ENCODE measurements around the gene ADAMTS20. TPM values are rescaled to one million over a fixed set of nuclear protein-coding genes. Genes with fewer than 3 reads are reported as not detected.
"Not testable (repeated sequence)": the region's sequence is repeated elsewhere in the genome, so short reads cannot be mapped to it uniquely, and the experiment has no call there.

The ADAMTS20 gene
- total RNA-seq, 1 donor from 2014 or later, result not detected

DNA sequence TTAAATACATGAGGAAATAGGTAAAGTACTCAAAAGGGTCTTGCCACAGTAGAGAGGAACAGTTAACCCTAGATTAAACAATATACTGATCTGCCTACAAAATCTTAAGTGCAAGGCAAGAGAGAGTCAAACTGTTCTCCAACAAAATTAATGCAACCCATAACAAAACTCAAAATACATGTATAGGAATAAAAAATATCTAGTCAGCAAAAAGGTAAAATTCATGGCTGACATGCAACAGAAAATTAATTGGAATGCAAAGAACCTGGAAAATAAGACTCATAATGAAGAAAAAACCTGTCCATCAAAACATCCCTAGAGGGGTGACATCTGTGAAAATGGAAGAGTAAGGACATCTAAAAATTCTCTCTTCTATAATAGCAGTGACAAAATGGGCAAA is 173.6 kb downstream of the ADAMTS20 start:
- Histone ChIP-seq H3K27me3 (no peaks in the 10 kb centered on the region), H3K4me3 (no peak overlapping the region), H3K27ac (no peak overlapping the region), H3K36me3 (no peaks in the 10 kb centered on the region), H3K4me1 (no peaks in the 10 kb centered on the region), H3K9me3 (no peaks in the 10 kb centered on the region)
- intact Hi-C loops (cut with DNase I), result no loop called here
- DNase-seq (ENCODE audit: extremely low spot score in 2 of 2), result no peak
- TF ChIP-seq POLR2A (IDR thresholded peaks at IDR 0.05), result no peak

DNA sequence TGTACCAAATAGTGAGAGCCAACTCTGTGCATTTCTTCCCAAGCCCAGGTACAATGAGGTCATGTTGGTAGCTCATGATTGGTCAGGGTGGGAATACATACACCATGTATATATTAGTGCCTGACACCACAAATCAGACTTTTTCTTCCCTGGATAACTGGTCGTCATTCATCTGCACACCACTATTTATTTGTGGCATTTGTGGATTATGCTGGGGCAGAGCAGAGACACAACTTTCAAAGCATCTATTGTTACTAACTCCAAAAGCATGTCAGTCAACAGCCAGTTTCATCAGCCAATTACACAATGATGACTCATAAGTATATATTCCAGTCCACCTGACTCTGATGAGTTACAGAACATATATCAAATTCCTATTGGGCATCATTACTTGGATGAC is 181.7 kb downstream of the ADAMTS20 start:
- TF ChIP-seq POLR2AphosphoS5 (IDR thresholded peaks at IDR 0.05; ENCODE audit: insufficient read depth in 1 of 2, low read depth in 1 of 2) (no peak), POLR2A (IDR thresholded peaks at IDR 0.05) (no peak)
- TF ChIP-seq, protein P1, sequence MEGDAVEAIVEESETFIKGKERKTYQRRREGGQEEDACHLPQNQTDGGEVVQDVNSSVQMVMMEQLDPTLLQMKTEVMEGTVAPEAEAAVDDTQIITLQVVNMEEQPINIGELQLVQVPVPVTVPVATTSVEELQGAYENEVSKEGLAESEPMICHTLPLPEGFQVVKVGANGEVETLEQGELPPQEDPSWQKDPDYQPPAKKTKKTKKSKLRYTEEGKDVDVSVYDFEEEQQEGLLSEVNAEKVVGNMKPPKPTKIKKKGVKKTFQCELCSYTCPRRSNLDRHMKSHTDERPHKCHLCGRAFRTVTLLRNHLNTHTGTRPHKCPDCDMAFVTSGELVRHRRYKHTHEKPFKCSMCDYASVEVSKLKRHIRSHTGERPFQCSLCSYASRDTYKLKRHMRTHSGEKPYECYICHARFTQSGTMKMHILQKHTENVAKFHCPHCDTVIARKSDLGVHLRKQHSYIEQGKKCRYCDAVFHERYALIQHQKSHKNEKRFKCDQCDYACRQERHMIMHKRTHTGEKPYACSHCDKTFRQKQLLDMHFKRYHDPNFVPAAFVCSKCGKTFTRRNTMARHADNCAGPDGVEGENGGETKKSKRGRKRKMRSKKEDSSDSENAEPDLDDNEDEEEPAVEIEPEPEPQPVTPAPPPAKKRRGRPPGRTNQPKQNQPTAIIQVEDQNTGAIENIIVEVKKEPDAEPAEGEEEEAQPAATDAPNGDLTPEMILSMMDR (IDR thresholded peaks at IDR 0.05), result no peak
- Histone ChIP-seq H3K36me3 (no peaks in the 10 kb centered on the region), H3K27ac (no peak overlapping the region), H3K4me1 (no peaks in the 10 kb centered on the region), H3K4me3 (no peak overlapping the region), H3K27me3 (no peaks in the 10 kb centered on the region), H3K9me3 (no peaks in the 10 kb centered on the region)
- DNase-seq (ENCODE audit: extremely low spot score in 2 of 2), result no peak
- intact Hi-C loops (cut with DNase I), result no loop called here

DNA sequence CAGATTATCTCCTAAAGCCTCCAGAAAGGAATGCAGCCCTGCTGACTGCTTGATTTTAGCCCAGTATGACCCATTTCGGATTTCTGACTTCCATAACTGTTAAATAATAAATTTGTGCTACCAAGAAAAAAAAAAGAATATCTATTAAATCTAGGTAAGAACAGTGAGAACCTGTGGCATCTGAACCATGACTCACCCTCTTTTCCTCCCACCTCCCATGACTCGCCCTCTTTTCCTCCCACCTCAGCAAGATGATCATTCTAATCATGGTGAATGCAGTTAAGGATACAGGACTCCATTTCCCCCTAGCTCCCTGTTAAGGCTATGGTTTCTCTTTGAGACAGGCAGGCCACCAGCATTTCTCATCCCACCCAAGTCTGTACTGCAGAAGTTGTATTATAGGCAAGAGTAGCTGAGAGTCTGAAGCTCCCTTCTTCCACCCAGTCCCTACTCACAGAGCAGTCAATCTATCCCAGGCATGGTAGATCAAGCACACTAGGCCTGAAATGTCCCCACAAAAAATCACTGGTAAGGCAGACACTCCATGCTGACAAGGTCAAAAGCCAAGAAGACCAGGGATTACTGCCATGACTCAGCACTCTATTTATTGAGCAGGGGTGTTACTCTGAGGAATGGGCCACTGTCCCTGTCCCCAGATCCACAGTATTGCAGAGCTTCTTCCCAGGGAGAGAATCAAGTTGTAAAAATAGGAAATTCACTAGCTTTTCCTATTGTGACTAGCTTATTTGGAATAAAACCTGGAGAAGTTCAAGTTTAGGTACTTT is 188.9 kb downstream of the ADAMTS20 start:
- DNase-seq (ENCODE audit: extremely low spot score in 2 of 2), result no peak
- TF ChIP-seq POLR2AphosphoS5 (IDR thresholded peaks at IDR 0.05; ENCODE audit: insufficient read depth in 1 of 2, low read depth in 1 of 2) (no peak), POLR2A (IDR thresholded peaks at IDR 0.05) (no peak)
- TF ChIP-seq, protein P1 (IDR thresholded peaks at IDR 0.05), result no peak

DNA sequence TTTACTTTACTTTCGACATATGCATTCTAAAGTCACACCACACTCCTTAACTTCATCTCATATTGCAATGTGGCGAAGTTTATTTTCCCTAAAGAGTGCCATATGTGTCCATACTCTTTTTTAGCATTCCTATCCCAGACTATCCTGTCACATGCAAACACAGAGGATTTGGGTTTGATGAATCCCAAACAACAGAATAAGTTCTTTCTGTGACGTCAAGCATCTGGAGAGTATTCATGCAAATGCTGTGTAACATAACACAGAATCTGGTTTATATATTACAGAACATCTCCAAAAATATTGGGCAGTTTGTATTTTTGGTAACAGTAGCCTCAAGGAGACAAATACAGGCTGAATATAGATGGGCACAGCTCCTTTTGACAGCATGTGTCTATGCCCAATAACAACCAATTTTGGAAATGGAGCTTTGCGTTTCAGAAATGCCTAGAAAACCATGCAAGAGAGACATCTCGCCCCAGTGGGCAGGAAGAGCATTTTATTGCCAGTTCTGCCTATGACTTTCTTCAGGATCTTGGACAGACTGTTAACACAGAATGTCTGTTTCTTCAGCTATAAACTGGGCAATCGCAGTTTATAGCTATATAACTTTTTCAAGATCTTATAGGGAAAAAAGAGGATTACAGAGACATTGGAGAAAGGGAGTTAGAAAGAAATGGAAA is 190.8 kb downstream of the ADAMTS20 start:
- Histone ChIP-seq H3K27me3 (no peaks in the 10 kb centered on the region), H3K36me3 (no peaks in the 10 kb centered on the region), H3K9me3 (no peaks in the 10 kb centered on the region), H3K4me3 (no peak overlapping the region), H3K27ac (no peak overlapping the region), H3K4me1 (no peaks in the 10 kb centered on the region)
- TF ChIP-seq POLR2AphosphoS5 (IDR thresholded peaks at IDR 0.05; ENCODE audit: insufficient read depth in 1 of 2, low read depth in 1 of 2), result no peak
- TF ChIP-seq POLR2A (IDR thresholded peaks at IDR 0.05), result no peak
- TF ChIP-seq, protein P1 (IDR thresholded peaks at IDR 0.05), result no peak
- DNase-seq (ENCODE audit: extremely low spot score in 2 of 2), result no peak
- intact Hi-C loops (cut with DNase I), result no loop called here

More for the DNA sequence above, 188.9 kb downstream of the ADAMTS20 start:
- intact Hi-C loops (cut with DNase I), result no loop called here
- Histone ChIP-seq H3K27ac (no peak overlapping the region), H3K9me3 (no peaks in the 10 kb centered on the region), H3K36me3 (no peaks in the 10 kb centered on the region), H3K4me1 (no peaks in the 10 kb centered on the region), H3K4me3 (no peak overlapping the region), H3K27me3 (no peaks in the 10 kb centered on the region)

GRCh38 chr12:43360001-43360400 is 192.0 kb downstream of the ADAMTS20 start:
- intact Hi-C loops (cut with DNase I); H3K4me3 ChIP-seq; H3K9me3 ChIP-seq; H3K27ac ChIP-seq; H3K4me1 ChIP-seq; H3K36me3 ChIP-seq; H3K27me3 ChIP-seq; DNase-seq (ENCODE audit: extremely low spot score in 2 of 2): not testable (repeated sequence)

GRCh38 chr12:43357141-43357540 is 194.9 kb downstream of the ADAMTS20 start:
- TF ChIP-seq POLR2A (IDR thresholded peaks at IDR 0.05), result no peak
- TF ChIP-seq, protein P1 (IDR thresholded peaks at IDR 0.05), result no peak
- no peak for TF ChIP-seq POLR2AphosphoS5 (IDR thresholded peaks at IDR 0.05; ENCODE audit: insufficient read depth in 1 of 2, low read depth in 1 of 2)
- intact Hi-C loops (cut with DNase I), result no loop called here
- no peaks in the 10 kb centered on the region for H3K4me1 ChIP-seq

More at GRCh38 chr12:43357141-43357540, 194.9 kb downstream of the ADAMTS20 start:
- Histone ChIP-seq H3K27ac (no peak overlapping the region), H3K27me3 (no peaks in the 10 kb centered on the region), H3K4me3 (no peak overlapping the region), H3K9me3 (no peaks in the 10 kb centered on the region), H3K36me3 (no peaks in the 10 kb centered on the region)
- DNase-seq (ENCODE audit: extremely low spot score in 2 of 2), result no peak
